A172 (cell line): ENCODE results near the gene RIN2. TPM values are rescaled to one million over a fixed set of nuclear protein-coding genes. Genes with fewer than 3 reads are reported as not detected.
"Not testable (repeated sequence)": the region's sequence is repeated elsewhere in the genome, so short reads cannot be mapped to it uniquely, and the experiment has no call there.

Source experiments
- DNase-seq: peaks from one replicate; pipeline ENCODE4 v3.0.0-alpha.2; 2015; ENCODE audit warnings: low spot score
- total RNA-seq: library from RNA; depleted of rRNA; stranded (reverse); fragments of >200 nt; shearing (Covaris generic); gene quantifications from 2 replicates; pipeline ENCODE4 v1.2.3, GENCODE V29; 2014

Gene RIN2
- total RNA-seq, 1 experiment from 2014 or later = 29.3 TPM

- DNase-seq = peak; percentile 28
These were observed 21.0 kb upstream of the RIN2 start for GRCh38 chr20:19737025-19737424.

- no peak for DNase-seq
These were observed 19.1 kb upstream of the RIN2 start for GRCh38 chr20:19738951-19739350.

- no peak for DNase-seq
These were observed 18.7 kb upstream of the RIN2 start for GRCh38 chr20:19739351-19739750.

- DNase-seq = no peak
These were observed 17.5 kb upstream of the RIN2 start for GRCh38 chr20:19740512-19740911.

- DNase-seq = no peak
These were observed 16.1 kb upstream of the RIN2 start for GRCh38 chr20:19741924-19742323.

GRCh38 chr20:19742974-19743639 lies 15.0 kb upstream of the RIN2 start:
- DNase-seq = no peak

- DNase-seq = no peak
These were observed 14.4 kb upstream of the RIN2 start for GRCh38 chr20:19743640-19743995.

- DNase-seq = no peak
These were observed 13.0 kb upstream of the RIN2 start for GRCh38 chr20:19745106-19745505.

- DNase-seq = no peak
These were observed 12.5 kb upstream of the RIN2 start for GRCh38 chr20:19745584-19745983.

- no peak for DNase-seq
These were observed 11.7 kb upstream of the RIN2 start for GRCh38 chr20:19746396-19746795.

GRCh38 chr20:19747903-19748302 lies 10.2 kb upstream of the RIN2 start:
- DNase-seq = no peak

GRCh38 chr20:19748681-19749080 lies 9.4 kb upstream of the RIN2 start:
- DNase-seq = no peak

- no peak for DNase-seq
These were observed 8.4 kb upstream of the RIN2 start for GRCh38 chr20:19749618-19750071.

- DNase-seq = no peak
These were observed 7.9 kb upstream of the RIN2 start for GRCh38 chr20:19750101-19750606.

- no peak for DNase-seq
These were observed 7.0 kb upstream of the RIN2 start for GRCh38 chr20:19750907-19751636.

GRCh38 chr20:19754201-19754600 lies 3.9 kb upstream of the RIN2 start:
- not testable (repeated sequence) for DNase-seq

- no peak for DNase-seq
These were observed 1.1 kb upstream of the RIN2 start for GRCh38 chr20:19756761-19757486.

- peak; percentile 88 for DNase-seq
These were observed 448 bp upstream of the RIN2 start for GRCh38 chr20:19757487-19758132.

GRCh38 chr20:19758501-19759331 lies 658 bp downstream of the RIN2 start:
- DNase-seq = no peak

- no peak for DNase-seq
These were observed 2.3 kb downstream of the RIN2 start for GRCh38 chr20:19760371-19760721.

GRCh38 chr20:19761326-19761725 lies 3.3 kb downstream of the RIN2 start:
- DNase-seq = no peak
